Stimulated activated CD8-positive, alpha-beta memory T cell treated with anti-CD3 and anti-CD28 coated beads, Interleukin-15, amount 100 ng/mL, for 1 hour (primary cell): ENCODE results near the gene FIZ1.

Source experiments
- DNase-seq: peaks from one replicate; pipeline ENCODE4 v3.0.0-alpha.2; 2020; ENCODE audit warnings: low read depth

Gene FIZ1

GRCh38 chr19:55635334-55635717, 36.0 kb upstream of the FIZ1 start:
- no peak for DNase-seq

- no peak for DNase-seq
These were observed 34.5 kb upstream of the FIZ1 start for GRCh38 chr19:55633861-55634260.

GRCh38 chr19:55632463-55632834, 33.1 kb upstream of the FIZ1 start:
- peak; percentile 86 for DNase-seq

DNA sequence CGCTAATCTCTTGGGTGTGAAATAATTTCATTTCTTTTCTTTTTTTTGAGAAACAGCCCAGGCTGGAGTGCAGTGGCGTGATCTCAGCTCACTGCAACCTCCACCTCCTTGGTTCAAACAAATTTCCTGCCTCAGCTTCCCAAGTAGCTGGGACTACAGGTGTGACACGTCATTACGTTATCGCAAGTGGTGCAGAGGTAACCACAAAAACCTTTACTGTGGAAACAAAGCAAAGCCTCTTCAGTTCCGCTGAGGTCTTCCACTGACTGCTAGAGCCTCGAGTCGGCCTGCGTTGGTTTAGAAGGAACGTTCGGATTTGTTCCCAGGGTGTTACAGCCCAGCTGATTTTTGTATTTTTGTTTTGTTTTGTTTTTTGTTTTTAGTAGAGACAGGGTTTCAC, 27.0 kb upstream of the FIZ1 start:
- DNase-seq, result no peak

DNA sequence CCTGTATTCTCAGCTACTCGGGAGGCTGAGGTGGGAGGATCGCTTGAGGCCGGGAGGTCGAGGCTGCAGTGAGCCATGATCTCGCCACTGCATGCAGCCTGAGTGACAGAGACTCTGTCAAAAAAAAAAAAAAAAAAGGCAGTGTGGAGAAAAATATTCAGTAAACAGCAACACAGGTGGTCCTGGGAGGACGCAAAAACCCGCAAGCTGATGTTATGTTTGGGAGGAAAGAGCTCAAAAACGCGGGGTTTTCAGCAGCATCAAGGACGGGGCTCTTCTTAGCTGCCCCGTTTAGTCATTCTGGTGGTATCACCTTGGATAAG, 25.6 kb upstream of the FIZ1 start:
- DNase-seq, result no peak

DNA sequence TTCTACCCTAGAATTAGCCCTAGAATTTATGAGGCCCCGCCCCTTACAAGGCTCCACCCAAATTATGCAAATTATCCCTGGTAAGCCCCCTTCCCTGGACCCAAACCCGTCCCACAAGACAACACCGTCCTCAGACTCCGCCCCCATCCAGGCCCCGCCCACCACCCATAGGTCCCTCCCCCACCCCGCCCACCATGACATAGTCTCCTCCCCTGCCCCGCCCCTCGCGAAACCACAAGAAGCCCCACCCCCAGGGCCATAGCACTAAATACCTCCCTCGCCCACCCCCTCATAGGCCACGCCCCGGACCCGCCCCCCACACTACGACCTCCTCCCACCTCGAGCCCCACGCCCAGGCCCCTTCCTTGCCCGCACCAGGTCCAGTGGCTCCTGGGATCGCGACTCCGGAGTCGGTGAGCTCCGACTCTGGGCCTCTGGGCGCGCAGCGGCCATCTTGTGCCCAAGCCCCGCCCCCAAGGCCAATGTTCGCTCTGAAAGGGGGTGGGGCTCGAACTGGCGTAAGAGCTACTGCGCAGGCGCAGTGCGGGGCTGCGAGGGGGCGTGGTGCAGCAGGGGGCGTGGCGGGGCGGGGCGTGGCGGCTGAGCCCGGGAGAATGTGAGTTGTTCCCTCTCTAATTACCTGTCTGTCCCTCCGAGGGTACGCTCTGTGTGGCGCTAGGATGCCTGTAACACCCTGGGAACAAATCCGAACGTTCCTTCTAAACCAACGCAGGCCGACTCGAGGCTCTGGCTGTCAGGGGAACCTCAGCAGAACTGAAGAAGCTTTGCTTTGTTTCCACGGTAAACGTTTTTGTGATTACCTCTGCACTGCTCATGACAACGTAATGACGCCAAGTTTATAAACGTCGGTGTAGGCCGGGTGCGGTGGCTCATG, 25.0 kb upstream of the FIZ1 start, which contains the start of gene ZNF784:
TSS of gene ZNF784 (minus strand) at position 458 of the 895 bp plus-strand sequence. CDS start at position 453, 5 bp downstream.
- DNase-seq, result peak; percentile 86

- no peak for DNase-seq
These were observed 24.2 kb upstream of the FIZ1 start for GRCh38 chr19:55623561-55623960.

DNA sequence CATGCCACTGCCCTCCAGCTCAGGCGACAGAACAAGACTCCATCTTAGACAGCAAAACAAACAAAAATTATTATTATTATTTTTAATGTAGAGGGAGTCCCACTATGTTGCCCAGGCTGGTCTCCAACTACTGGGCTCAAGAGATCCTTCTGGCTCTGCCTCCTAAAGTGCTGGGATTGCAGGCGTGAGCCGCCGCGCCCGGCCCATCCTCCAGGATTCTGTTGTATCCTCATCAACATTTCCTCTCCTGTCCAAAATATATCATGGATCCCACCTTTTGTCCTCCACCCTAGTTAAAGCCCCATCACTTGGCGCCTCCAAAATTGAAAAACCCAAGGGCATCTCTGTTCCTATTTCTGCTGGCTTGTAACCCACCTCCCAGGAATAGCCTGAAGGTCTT, 23.8 kb upstream of the FIZ1 start:
- DNase-seq, result no peak

- DNase-seq, result no peak
These were observed 23.1 kb upstream of the FIZ1 start for GRCh38 chr19:55622242-55622969.

GRCh38 chr19:55621673-55622231, 22.4 kb upstream of the FIZ1 start:
- no peak for DNase-seq

DNA sequence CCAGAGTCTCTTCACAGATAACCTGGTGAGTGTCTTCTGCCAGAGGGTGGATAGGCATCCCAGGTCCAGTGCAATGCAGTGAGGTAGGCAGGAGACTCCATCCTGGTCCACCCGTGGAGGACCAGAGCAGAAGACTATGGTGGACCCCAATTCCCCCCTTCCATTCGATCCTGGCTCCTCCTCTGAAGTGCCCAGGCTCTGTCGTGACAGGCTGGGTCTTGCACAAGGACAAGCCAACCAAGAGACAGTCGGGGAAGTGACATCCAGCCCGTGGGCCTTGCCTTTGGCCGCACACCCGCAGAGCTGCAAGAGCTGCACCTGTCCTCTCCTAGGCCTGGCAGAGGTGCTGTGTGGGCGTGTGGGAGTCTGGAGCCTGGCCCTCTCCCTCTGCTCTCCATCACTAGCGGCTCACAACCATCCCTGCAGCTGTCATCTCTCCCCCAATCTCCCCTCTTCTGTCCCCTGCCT, 21.9 kb upstream of the FIZ1 start:
- DNase-seq, result no peak

DNA sequence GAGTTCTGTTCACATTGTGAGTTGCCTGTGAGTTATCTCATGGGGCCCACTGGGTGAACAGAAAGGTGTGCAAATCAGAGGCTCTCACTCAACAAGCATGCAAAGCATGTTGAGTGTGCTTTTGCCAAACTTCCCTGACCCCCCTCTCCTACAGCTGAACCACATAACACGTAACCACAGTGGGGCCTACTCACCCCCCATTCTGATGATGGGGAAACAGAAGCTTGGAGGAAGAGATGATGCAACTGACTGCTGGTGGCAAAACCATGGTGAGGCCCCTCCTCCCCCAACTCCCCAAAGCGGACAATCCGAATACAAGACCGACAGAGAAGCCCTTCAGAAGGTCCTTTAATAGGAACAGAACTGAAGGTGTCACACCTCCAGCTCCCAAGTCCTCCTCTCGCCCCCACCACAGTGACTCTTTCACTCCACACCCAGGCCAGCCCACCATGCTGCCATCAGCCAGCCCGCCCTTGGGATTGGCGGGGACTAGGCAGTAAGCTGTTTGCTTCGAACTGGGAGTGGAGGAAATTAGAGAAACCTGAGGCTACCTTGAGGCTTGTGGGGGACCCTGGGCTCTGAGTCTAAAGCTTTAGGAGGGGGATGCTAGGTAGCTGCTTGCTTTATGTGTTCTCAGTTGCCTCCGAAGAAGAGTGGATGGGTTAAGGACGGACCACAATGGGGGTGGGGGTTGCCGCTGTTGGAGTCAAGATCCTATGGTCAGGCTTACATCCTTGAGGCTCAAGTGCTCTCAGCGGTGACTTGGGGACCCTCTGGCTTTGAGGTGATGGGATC, 21.3 kb upstream of the FIZ1 start:
- DNase-seq, result no peak

DNA sequence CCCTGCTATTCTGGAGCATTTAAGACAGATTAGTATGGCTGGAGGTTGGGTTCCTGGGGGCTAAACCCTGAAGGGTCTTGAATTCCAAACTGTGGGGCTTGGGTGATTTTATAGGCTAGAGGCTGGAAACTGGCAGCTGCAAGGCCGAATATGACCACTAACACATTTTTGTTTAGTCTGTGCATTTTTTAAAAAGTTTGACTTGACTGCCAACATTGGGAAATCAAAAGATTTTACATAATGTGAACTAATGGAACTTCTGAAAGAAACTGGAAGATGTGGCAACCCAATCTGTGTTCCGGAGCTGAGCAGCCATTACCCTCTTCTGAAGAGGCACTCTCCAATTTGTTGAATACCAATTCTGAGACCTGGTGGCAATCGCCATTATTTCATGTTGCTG, 20.0 kb upstream of the FIZ1 start:
- DNase-seq, result no peak

- no peak for DNase-seq
These were observed 19.1 kb upstream of the FIZ1 start for GRCh38 chr19:55618426-55618825.

DNA sequence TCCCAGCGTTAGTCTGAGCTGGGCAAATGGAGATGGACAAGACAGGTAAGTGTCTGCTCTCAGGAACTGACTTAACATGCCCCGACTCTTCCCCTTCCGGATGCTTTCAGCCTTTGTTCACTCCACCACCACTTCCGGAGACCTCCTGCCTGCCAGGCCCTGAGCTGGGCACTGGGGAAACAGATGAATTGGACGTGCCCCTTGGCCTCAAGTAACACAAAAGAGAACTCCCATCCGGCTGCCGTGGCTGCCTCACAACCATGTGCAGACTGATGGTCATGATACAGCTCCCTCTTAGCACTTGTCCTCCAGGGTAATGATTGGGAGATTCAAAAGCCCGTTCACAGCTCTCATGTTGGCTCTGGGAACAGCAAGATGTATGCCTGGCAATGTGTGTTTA, 18.1 kb upstream of the FIZ1 start:
- DNase-seq, result no peak

DNA sequence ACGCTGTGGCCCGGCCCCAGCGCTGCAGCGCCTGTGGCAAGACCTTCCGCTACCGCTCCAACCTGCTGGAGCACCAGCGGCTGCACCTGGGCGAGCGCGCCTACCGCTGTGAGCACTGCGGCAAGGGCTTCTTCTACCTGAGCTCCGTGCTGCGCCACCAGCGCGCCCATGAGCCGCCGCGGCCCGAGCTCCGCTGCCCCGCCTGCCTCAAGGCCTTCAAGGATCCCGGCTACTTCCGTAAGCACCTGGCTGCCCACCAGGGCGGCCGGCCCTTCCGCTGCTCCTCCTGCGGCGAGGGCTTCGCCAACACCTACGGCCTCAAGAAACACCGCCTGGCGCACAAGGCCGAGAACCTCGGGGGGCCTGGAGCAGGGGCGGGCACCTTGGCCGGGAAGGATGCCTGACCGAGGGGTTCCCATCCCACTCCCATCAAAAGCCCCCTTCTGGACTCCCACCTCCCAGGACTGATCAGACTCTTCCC, 17.1 kb upstream of the FIZ1 start:
- no peak for DNase-seq

- DNase-seq, result no peak
These were observed 16.5 kb upstream of the FIZ1 start for GRCh38 chr19:55615543-55616394.

DNA sequence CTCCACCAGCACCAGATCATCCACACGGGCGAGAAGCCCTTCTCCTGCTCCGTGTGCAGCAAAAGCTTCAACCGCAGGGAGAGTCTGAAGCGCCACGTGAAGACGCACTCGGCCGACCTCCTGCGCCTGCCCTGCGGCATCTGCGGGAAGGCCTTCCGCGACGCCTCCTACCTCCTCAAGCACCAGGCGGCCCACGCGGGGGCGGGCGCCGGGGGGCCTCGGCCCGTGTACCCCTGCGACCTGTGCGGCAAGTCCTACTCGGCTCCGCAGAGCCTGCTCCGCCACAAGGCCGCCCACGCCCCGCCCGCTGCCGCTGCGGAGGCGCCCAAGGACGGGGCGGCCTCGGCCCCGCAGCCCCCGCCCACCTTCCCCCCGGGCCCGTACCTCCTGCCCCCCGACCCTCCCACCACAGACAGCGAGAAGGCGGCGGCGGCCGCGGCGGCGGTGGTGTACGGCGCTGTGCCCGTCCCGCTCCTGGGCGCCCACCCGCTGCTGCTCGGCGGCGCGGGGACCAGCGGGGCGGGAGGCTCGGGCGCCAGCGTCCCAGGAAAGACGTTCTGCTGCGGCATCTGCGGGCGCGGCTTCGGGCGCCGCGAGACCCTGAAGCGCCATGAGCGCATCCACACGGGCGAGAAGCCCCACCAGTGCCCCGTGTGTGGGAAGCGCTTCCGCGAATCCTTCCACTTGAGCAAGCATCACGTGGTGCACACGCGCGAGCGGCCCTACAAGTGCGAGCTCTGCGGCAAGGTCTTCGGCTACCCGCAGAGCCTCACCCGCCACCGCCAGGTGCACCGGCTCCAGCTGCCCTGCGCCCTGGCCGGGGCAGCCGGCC, 15.6 kb upstream of the FIZ1 start:
- DNase-seq, result no peak

GRCh38 chr19:55613930-55614710, 14.8 kb upstream of the FIZ1 start:
- no peak for DNase-seq
